Ovary (tissue), 3 donors: ENCODE data around the gene STKLD1.

Source experiments
- POLR2A ChIP-seq: fragments of 450-650 bp; IDR thresholded peaks from one replicate; pipeline ENCODE4 v1.6.1; 2017; ENCODE audit warnings: antibody characterized with exemption, mild to moderate bottlenecking, moderate library complexity
- TF ChIP-seq, protein P1 (sequence below), 3 donors: fragments of 450-650 bp in 2 of 3; fragments of 200-600 bp in 1 of 3; IDR thresholded peaks; one replicate each; pipeline versions ENCODE4 v1.5.1 to v1.8.0; 2016 to 2022; ENCODE audit warnings: antibody characterized with exemption in 3 of 3, mild to moderate bottlenecking in 1 of 3
- donor health status: DM: no; HTN: no; CAD: no.

DNA sequence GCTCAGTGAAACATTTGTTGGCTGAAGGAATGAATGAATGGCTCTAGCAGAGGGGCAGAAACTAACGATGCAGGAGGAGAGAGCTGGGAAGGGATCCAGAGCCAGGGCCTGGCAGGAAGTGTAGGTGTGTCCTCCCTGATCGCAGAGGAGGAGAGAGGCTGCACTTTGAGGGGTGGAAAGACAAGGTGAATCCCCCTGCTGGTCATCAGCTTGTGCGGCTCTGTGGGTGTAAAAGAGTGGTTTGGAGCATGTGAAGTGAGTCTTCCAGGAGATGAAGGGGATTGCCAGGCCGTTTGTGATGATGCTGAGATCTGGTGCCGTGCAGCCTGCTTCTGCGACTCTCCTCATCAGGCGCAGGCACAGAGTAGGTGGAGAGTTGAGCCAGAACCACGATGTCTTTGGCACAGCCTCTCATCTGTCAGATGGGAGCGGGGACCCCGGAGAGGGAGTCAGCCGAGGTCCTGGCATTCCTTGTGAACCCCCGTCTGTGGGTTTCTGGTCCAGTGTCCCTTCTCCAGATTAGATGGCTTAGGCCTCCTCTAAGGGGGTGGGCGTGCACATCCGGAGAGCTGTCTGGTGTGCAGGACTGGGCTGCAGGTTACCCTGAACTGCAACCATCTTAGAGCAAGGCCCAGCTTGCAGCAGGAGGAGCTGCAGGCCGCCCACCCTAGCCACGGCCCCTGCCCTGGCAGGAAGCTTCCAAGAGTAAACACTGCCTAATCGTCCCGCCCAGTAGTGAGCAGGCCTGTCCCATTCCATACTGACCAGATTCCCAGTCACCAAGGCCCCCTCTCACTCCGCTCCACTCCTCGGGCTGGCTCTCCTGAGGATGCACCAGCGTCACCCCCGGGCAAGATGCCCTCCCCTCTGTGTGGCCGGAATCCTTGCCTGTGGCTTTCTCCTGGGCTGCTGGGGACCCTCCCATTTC lies 45.7 kb downstream of the STKLD1 start, which contains the start of gene ADAMTS13:
- TF ChIP-seq, protein P1, sequence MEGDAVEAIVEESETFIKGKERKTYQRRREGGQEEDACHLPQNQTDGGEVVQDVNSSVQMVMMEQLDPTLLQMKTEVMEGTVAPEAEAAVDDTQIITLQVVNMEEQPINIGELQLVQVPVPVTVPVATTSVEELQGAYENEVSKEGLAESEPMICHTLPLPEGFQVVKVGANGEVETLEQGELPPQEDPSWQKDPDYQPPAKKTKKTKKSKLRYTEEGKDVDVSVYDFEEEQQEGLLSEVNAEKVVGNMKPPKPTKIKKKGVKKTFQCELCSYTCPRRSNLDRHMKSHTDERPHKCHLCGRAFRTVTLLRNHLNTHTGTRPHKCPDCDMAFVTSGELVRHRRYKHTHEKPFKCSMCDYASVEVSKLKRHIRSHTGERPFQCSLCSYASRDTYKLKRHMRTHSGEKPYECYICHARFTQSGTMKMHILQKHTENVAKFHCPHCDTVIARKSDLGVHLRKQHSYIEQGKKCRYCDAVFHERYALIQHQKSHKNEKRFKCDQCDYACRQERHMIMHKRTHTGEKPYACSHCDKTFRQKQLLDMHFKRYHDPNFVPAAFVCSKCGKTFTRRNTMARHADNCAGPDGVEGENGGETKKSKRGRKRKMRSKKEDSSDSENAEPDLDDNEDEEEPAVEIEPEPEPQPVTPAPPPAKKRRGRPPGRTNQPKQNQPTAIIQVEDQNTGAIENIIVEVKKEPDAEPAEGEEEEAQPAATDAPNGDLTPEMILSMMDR (IDR thresholded peaks at IDR 0.05) = no peak
- TF ChIP-seq POLR2A = no peak
